Fibroblast of skin of back (primary cell): ENCODE measurements around the gene VAC14.
"Not testable (repeated sequence)": the region's sequence is repeated elsewhere in the genome, so short reads cannot be mapped to it uniquely, and the experiment has no call there.

Experiments
- DNase-seq: peaks from one replicate; pipeline ENCODE4 v3.0.0-alpha.2; 2013

VAC14 gene

GRCh38 chr16:70679671-70680494 is 121.1 kb downstream of the VAC14 start:
- DNase-seq = no peak

DNA sequence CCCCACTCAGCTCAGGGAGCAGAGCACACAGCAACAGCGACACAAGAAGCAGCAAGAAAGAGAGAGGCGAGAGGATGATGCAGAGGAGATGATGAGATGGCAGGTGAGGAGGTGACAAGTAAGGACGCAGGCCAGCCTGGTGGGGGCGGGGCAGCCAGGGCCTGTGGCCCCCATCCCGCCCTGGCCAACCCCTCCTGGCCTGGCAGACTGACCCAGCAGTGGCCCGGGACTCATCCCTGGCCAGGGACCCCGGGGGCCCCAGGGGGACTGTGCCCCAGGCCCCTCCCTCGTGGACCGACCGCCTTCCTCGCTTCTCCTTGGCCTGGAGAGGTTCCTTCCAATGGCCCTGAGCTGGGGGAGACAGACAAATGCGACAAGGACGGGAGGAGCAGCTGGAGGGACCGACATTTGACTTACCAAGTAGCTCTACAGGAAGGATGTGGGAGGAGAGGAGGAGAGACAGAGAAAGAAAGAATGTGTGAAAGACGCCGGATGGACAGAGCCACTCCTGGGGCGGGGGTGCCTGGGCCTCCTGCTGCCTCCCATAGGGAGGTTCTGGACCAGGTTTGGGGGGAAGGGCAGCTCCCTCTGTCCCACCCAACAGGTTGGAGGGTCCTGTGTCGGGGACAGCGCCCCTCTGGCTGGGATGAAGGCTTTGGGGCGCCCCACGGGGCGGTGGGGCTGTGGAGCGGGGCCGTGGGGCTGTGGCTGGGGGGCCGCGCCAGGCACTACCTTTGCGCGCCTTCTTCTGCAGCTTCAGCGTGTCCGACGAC is 121.9 kb downstream of the VAC14 start:
- no peak for DNase-seq

- DNase-seq = no peak
Observed at GRCh38 chr16:70678121-70678897, 122.6 kb downstream of the VAC14 start.

DNA sequence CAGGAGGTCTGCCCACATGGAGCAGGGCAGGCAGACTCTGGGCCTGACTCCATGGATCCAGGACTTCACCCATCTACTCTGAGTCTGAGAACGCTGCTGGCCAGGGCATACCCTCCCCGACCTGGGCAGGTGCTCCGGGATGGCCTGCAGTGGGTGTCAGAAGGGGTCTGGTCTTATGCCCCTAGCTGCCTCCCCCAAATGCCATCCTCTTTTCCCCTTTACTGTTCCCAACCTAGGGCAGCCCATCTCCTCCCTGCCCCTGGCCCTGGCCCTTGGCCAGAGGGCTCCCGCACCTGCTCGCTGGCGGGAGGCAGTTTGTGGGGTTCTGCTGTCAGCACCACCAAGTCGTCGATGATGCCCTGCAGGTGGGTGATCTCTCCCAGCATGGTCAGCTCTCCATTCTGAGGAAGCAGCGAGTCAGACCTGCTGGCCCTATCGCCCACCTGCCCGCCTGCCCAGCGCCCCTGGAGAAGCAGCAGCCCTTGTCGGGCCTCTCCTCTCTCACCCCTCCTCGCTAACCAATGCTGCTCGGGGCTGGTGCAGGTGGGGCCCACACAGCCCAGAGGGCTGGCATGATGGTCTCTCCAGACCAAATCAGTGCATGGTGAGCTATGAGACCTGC is 123.3 kb downstream of the VAC14 start:
- DNase-seq = no peak

DNA sequence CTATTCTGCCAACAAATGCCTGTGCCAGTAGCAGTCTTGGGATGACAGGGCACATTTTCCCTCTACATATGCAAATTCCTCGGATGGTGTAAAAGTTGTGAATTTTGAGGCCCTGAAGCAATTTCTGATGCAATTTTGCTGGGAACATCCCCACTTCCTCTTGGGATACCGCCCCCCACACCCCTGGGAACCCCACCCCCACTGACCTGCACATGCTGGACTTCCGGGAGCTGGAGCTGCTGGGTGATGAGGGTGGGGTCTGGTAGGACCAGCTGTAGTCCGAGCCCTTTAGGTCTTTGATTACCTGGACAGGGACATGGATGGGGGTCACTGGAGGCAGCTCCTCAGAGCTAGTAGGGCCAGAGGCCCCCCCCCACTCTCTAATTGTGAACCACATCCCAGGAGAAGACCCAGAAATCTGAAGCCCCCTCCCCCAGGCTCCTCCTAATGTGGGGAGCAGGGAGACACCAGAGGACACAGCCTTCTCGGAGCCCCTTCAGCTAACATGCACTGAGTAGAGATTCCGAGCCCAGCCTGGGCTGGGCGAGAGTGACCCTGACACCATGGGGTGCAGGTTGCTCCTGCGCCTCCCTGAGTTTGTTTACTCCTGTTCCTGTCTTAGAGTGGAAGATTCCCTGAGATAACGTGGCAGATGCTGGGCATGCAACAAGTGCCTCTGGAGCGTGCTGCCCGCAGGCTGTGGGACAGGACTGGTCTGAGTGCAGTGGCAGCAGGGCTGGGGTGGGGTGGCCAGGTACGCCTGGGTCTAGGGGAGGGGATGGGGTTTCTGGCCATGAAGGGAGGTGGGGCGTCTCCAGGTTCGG is 124.1 kb downstream of the VAC14 start:
- no peak for DNase-seq

GRCh38 chr16:70675851-70676513 is 125.0 kb downstream of the VAC14 start:
- DNase-seq = no peak

DNA sequence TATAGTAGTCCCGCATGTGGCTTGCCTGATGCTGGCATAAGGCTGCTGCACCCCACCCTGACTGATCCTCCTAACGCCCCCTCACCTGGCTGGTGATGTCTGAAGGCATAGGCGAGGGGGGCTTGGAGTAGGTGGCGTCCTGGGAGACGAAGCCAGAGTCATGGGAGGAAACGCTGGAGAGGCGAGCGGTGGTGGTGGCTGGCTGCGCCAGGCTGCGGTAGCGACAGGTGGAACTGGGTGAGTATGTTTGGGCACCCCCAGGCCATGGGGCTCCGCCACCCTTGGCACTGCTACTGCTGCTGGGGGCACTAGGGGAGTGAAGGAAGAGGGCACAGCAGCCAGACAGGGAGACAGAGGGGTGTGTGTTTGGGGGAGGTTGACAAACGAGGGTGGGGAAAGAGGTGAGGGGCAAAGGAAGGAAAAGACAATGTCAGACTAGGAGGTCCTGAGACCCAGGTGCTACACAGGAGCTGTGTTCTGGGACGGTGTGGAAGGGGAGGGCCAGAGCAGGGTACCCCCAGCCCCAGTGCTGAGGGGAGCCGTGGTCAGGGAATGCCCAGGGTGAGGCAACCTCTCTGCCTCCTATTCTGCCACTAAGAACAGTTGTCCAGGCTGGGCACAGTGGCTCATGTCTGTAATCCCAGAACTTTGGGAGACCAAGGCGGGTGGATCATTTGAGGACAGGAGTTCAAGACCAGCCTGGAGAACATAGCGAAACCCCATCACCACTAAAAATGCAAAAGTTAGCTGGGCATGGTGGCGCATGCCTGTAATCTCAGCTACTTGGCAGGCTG is 126.5 kb downstream of the VAC14 start:
- no peak for DNase-seq

GRCh38 chr16:70670938-70671337 is 130.0 kb downstream of the VAC14 start:
- not testable (repeated sequence) for DNase-seq

- no peak for DNase-seq
Observed at GRCh38 chr16:70670175-70670574, 130.8 kb downstream of the VAC14 start.

GRCh38 chr16:70665806-70666735 is 134.9 kb downstream of the VAC14 start:
- no peak for DNase-seq

- DNase-seq = no peak
Observed at GRCh38 chr16:70665113-70665694, 135.8 kb downstream of the VAC14 start.

GRCh38 chr16:70664325-70665112 is 136.4 kb downstream of the VAC14 start:
- no peak for DNase-seq

- no peak for DNase-seq
Observed at GRCh38 chr16:70663524-70664324, 137.2 kb downstream of the VAC14 start.

GRCh38 chr16:70662991-70663523 is 137.9 kb downstream of the VAC14 start:
- no peak for DNase-seq

DNA sequence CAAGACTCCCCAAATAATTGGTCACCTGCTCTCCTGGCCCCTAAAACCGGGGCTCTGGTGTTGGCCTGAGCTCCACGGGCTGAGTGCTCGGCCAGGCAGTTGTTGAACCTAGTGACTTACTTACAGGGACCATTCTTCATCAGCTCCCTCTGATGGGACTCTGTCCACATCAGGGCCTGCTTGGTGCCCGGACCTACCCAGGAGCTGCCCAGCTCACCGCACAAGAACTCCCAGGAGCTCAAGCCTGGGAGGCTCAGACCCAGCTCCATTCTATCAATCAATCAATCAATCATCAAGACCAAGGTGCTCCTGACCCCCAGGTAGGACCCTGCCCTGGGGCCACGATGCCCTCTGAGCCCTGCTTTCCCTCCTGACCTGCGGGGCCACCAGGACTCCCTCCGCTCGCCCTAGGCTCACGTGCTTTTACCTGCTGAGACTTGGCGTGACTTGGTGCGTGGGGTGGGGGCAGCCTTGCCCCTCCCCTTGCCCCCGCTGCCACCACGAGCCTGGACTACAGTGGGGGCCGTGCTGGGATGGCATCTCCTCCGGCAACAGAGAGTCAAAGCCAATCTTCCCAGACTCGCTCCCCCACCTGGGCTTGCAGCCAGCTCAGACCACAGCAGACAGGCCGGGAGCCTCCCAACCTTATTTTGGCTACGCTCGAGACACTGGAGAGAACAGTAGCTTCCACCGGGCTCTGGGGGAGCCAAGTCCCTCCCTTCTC is 138.9 kb downstream of the VAC14 start:
- DNase-seq = peak; percentile 44

DNA sequence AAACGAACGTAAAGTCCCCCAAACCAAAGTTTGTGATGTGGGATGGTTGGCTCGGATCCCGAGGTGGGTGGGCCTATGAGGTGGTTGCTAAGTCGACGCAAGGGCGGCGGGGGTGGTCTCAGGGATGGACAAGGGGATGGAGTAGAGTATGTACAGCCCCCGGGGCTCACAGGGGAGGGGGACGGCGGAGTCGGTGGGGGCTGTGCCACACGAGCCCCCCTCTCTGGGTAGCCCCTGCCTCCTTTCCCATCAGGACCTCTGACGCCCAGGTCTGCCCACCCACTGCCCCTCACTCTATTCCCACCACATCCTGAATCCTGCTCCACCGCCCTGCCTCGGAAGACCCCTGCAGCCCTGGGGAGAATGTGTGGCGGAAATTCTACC is 139.4 kb downstream of the VAC14 start:
- DNase-seq = no peak
